NCI-H460 (cell line): ENCODE data around the gene RXRB. TPM values are rescaled to one million over a fixed set of nuclear protein-coding genes. Genes with fewer than 3 reads are reported as not detected.

Experiments
- DNase-seq: peaks from one replicate; pipeline ENCODE4 v3.0.0-alpha.2; 2016; ENCODE audit warnings: low read depth; ENCODE audit errors: extremely low read depth
- total RNA-seq: library from RNA; depleted of rRNA; stranded (reverse); fragments of >200 nt; shearing (Covaris generic); gene quantifications from 2 replicates; pipeline ENCODE4 v1.2.3, GENCODE V29; 2014

Gene RXRB
- total RNA-seq, 1 experiment from 2014 or later = 13.7 TPM

GRCh38 chr6:33177552-33178446 is 22.7 kb downstream of the RXRB start:
- DNase-seq = no peak

- no peak for DNase-seq
Observed at GRCh38 chr6:33176906-33177305, 23.6 kb downstream of the RXRB start.

GRCh38 chr6:33175436-33176069 is 24.9 kb downstream of the RXRB start:
- no peak for DNase-seq

- DNase-seq = no peak
Observed at GRCh38 chr6:33174784-33175183, 25.7 kb downstream of the RXRB start.

GRCh38 chr6:33173535-33174180 is 26.8 kb downstream of the RXRB start:
- no peak for DNase-seq

DNA sequence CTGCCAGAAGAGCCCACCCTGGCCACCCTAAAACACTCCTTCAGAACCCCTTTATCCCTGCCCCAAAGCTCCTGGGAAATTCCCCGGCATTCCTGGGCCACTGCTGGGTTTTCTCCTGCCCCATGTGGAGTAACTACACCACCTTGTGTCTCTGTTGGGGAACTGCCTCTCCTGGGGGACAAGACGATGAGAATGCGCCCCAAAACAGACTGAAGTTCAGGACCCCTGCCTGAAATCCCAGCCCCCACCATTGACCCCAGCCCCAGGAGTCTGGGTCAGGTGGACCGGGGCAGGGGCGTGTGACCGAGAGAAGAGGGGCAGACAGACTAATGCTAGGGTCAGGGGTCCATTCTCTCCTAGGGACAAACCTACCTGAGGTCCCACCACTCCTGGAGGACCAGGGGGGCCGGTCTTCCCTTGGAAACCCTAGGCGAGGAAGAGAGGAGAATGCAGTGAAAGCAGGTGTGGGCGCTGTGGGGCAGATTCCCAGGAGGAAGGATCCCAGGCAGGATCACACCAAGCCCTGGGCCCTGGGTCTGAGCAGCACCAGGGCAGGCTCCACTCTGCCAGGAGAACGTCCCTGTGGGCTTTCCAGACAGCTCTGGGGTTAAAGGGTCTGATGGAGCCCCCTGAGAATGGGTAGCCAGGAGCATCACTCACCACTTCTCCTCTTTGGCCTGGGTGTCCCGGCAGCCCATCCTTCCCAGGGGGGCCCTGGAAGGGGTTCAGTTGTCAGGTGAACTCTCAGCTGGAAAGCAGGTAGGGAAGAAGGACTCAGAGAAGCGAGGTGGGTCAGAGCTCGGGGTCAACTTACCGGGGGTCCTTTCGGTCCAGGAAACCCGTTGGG is 27.6 kb downstream of the RXRB start:
- DNase-seq = no peak

GRCh38 chr6:33171880-33172687 is 28.4 kb downstream of the RXRB start:
- DNase-seq = no peak

- DNase-seq = no peak
Observed at GRCh38 chr6:33171016-33171879, 29.2 kb downstream of the RXRB start.

DNA sequence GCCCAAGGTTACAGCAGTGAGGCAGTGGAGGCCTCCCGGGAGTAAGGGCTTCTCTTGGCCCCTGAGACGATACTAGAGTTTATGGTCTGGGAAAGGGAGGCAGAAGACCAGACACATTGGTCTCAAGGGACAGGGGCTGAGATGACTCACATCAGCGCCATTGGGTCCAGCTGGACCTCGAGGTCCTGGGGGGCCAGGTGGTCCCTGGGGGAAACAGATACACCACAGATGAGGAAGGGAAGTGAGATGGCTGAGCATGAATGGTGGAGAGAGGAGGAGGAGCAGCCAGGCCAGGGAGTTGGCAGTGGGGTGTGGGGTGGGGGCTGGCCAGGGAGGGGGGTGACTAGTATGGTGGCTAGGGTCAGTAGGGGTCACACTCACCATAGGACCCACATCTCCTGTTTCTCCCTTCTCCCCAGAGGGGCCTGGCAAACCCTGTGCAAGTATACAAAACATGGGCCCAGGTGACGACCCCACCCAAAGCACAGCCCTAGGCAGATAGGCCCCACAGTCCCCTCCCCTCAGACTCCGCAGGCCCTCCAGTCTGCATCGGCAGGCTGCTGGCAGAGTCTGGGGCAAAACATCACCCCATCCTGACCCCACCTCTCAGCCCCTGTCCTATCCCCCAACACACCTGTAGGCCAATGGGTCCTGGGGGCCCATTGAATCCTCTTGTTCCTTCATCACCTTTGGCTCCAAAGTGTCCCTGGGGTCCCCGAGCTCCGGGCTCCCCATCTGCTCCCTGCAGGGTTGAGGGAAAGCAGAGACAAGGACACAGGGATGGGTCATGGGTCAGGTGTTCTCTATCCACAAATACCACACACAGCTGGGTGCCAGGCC is 30.1 kb downstream of the RXRB start:
- no peak for DNase-seq

GRCh38 chr6:33169291-33170175 is 30.9 kb downstream of the RXRB start:
- DNase-seq = no peak

- no peak for DNase-seq
Observed at GRCh38 chr6:33168639-33169038, 31.8 kb downstream of the RXRB start.

GRCh38 chr6:33168284-33168601 is 32.2 kb downstream of the RXRB start:
- no peak for DNase-seq

DNA sequence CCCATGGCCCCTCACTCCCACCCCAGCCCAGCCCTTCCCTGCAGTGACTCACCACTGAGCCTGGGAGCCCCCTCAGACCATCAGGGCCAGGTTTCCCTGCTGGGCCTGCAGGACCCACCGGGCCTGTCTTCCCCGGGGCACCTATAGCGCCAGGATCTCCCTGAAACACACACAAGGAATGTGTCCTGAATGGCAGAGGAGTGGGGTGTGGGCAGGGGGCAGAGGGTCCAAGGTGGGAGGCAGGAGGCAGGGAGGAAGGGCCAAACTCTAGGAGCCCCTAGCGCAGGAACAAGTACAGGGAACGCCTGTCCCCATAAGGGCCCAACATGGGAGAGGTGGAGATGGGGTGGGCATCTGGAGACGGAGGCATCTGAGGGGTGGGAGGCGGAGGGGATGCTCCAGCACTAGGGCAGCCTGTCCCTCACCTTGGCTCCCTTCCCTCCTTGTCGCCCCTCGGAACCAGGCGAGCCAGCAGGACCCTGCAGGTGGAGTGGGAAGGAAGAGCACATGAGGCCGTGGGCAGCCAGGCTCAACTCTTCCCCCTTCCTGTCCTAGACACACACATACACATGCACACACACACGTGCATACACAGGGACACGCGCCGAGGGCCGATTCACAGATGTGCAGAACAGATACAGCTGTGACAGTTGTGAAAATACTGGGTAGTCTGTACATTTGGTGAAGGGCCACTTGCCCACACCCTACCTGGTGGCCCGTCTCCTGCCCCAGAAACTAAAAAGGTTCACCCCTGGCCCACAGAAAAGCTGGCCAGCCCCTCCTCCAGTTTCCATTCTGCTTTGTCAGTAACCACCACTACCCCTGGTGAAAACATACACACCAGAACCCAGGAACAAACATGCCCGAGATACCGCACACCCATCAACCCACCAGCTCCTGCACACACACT is 32.8 kb downstream of the RXRB start:
- no peak for DNase-seq

GRCh38 chr6:33166811-33167210 is 33.7 kb downstream of the RXRB start:
- no peak for DNase-seq

DNA sequence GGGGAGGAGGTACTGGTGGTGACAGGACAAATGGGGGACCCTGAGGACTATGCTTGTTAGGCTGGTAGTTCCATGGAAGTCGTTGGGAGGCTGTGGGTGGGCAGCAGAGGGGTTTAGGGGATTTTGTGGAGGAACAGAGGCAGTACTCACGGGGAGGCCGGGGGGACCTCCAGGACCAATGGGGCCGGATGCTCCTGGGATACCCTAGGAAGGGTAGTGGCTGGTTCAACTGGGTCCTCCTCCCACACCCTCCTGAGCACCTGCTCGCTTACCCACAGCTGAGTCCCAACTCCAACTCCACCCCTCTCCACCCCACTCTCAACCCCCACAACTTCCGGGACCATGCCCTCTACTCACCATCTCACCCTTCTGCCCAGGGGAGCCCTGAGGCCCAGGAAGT is 34.1 kb downstream of the RXRB start:
- no peak for DNase-seq

GRCh38 chr6:33165581-33166258 is 34.7 kb downstream of the RXRB start:
- no peak for DNase-seq
